ENCODE measurements around the gene RBBP6.

GRCh38 chr16:24509536-24509935 is 29.8 kb upstream of the RBBP6 start:
- no peak for TF ChIP-seq EZH2 (IDR thresholded peaks at IDR 0.05; ENCODE audit: low read length, unreplicated experiment)
- TF ChIP-seq CTCF (conservative IDR thresholded peaks at IDR 0.05; ENCODE audit: low read depth, low read length): no peak

Data from PC-3 (cell line).